Progenitor cell of endocrine pancreas (in vitro differentiated cells): ENCODE results near the gene OLIG1. TPM values are rescaled to one million over a fixed set of nuclear protein-coding genes. Genes with fewer than 3 reads are reported as not detected.

Experiments
- DNase-seq: peaks from one replicate; pipeline ENCODE4 v3.0.0; 2021; ENCODE audit warnings: low spot score; ENCODE audit not compliant: unreplicated experiment
- H3K27ac Mint-ChIP-seq: 2 replicates; pipeline ENCODE4 v1.8.0; 2021; ENCODE audit warnings: mild to moderate bottlenecking, moderate library complexity, mixed read lengths
- H3K27me3 Mint-ChIP-seq: 2 replicates; pipeline ENCODE4 v1.8.0; 2021; ENCODE audit warnings: mixed read lengths
- H3K36me3 Mint-ChIP-seq: 2 replicates; pipeline ENCODE4 v1.8.0; 2022; ENCODE audit warnings: mixed read lengths; ENCODE audit not compliant: insufficient read depth
- H3K4me1 Mint-ChIP-seq: 2 replicates; pipeline ENCODE4 v1.8.0; 2021; ENCODE audit warnings: low read depth, mixed read lengths
- H3K4me3 Mint-ChIP-seq: 2 replicates; pipeline ENCODE4 v1.8.0; 2021; ENCODE audit warnings: low read depth, mild to moderate bottlenecking, moderate library complexity, mixed read lengths
- H3K9me3 Mint-ChIP-seq: 2 replicates; pipeline ENCODE4 v1.8.0; 2021; ENCODE audit warnings: low read depth, mixed read lengths
- long read RNA-seq: library from polyadenylated mRNA; unstranded; transcript quantifications from one replicate; pipeline ENCODE4 v2.0.0, GENCODE V29; 2020
- total RNA-seq: library from RNA; stranded (reverse); gene quantifications from 2 replicates; pipeline ENCODE4 v1.2.1, GENCODE V29; 2021
- TF ChIP-seq, protein P1 (sequence below): fragments of 200-600 bp; sonication (generic); IDR thresholded peaks from one replicate; pipeline ENCODE4 v1.5.0; 2021; ENCODE audit warnings: antibody characterized with exemption, mild to moderate bottlenecking; ENCODE audit not compliant: unreplicated experiment

Gene OLIG1, protein sequence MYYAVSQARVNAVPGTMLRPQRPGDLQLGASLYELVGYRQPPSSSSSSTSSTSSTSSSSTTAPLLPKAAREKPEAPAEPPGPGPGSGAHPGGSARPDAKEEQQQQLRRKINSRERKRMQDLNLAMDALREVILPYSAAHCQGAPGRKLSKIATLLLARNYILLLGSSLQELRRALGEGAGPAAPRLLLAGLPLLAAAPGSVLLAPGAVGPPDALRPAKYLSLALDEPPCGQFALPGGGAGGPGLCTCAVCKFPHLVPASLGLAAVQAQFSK
- 0.13 and 0.38 TPM in 2 replicates for total RNA-seq
- long read RNA-seq: 0 reads

GRCh38 chr21:33069994-33070743 is at the start of gene OLIG1:
TSS of gene OLIG1 (plus strand) at chr21:33070141. CDS start at chr21:33070247, 106 bp downstream.
- H3K9me3 Mint-ChIP-seq: no peaks in the 10 kb centered on the region
- H3K27ac Mint-ChIP-seq: no peak within 1 kb of the TSS
- H3K4me3 Mint-ChIP-seq: peak within 1 kb of the TSS; percentile 54
- peak; percentile 50 for DNase-seq
- no peaks in the 10 kb centered on the region for H3K36me3 Mint-ChIP-seq
- H3K27me3 Mint-ChIP-seq: peaks cover 80% of the 10 kb centered on the region
- TF ChIP-seq, protein P1, sequence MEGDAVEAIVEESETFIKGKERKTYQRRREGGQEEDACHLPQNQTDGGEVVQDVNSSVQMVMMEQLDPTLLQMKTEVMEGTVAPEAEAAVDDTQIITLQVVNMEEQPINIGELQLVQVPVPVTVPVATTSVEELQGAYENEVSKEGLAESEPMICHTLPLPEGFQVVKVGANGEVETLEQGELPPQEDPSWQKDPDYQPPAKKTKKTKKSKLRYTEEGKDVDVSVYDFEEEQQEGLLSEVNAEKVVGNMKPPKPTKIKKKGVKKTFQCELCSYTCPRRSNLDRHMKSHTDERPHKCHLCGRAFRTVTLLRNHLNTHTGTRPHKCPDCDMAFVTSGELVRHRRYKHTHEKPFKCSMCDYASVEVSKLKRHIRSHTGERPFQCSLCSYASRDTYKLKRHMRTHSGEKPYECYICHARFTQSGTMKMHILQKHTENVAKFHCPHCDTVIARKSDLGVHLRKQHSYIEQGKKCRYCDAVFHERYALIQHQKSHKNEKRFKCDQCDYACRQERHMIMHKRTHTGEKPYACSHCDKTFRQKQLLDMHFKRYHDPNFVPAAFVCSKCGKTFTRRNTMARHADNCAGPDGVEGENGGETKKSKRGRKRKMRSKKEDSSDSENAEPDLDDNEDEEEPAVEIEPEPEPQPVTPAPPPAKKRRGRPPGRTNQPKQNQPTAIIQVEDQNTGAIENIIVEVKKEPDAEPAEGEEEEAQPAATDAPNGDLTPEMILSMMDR: no peak
- H3K4me1 Mint-ChIP-seq: peaks cover 8% of the 10 kb centered on the region

- Mint-ChIP-seq H3K36me3 (no peaks in the 10 kb centered on the region), H3K27ac (no peak overlapping the region), H3K4me3 (peak overlapping the region; percentile 48), H3K9me3 (no peaks in the 10 kb centered on the region), H3K4me1 (peaks cover 7% of the 10 kb centered on the region), H3K27me3 (peaks cover 89% of the 10 kb centered on the region)
- DNase-seq: no peak
- TF ChIP-seq, protein P1: no peak
Observed at GRCh38 chr21:33020558-33021100, 49.3 kb upstream of the OLIG1 start.

DNA sequence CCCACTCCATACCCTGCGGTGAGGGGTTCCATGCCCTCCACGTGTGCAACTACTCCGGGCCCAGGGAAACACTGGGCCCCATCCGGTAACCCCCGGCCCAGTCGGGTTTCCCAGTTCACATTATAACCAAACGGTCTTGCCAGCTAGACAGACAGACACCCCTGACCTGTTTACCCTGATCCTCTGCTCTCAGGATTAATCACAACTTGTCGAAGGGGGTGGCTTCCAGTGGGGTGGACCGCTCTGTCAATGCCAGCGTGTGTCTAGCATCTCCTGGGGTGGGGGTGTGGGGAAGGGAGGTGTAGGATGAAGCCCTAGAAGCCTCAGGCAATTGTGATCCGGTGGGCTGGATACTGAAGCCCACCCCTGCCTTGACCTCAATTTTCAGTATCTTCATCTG is 48.8 kb upstream of the OLIG1 start:
- Mint-ChIP-seq H3K4me1 (peaks cover 9% of the 10 kb centered on the region), H3K27me3 (peaks cover 89% of the 10 kb centered on the region), H3K9me3 (no peaks in the 10 kb centered on the region), H3K36me3 (no peaks in the 10 kb centered on the region), H3K4me3 (no peak overlapping the region), H3K27ac (no peak overlapping the region)
- TF ChIP-seq, protein P1: no peak
- no peak for DNase-seq

GRCh38 chr21:33021667-33022066 is 48.3 kb upstream of the OLIG1 start:
- DNase-seq: no peak
- Mint-ChIP-seq H3K36me3 (no peaks in the 10 kb centered on the region), H3K27me3 (peaks cover 89% of the 10 kb centered on the region), H3K27ac (no peak overlapping the region), H3K4me1 (peaks cover 9% of the 10 kb centered on the region), H3K4me3 (no peak overlapping the region), H3K9me3 (no peaks in the 10 kb centered on the region)
- TF ChIP-seq, protein P1: no peak

- H3K36me3 Mint-ChIP-seq: no peaks in the 10 kb centered on the region
- DNase-seq: no peak
- peaks cover 86% of the 10 kb centered on the region for H3K27me3 Mint-ChIP-seq
- H3K4me3 Mint-ChIP-seq: peak overlapping the region; percentile 64
- no peak overlapping the region for H3K27ac Mint-ChIP-seq
- TF ChIP-seq, protein P1: no peak
- peaks cover 9% of the 10 kb centered on the region for H3K4me1 Mint-ChIP-seq
- no peaks in the 10 kb centered on the region for H3K9me3 Mint-ChIP-seq
Observed at GRCh38 chr21:33022489-33022827, 47.5 kb upstream of the OLIG1 start.
